Stomach (tissue), 9 donors: ENCODE measurements around the gene PHIP. TPM values are rescaled to one million over a fixed set of nuclear protein-coding genes. Genes with fewer than 3 reads are reported as not detected.

Experiments used
- DNase-seq, 2 donors: peaks; one replicate each; pipeline versions ENCODE4 v3.0.0 to v3.0.0-alpha.2; 2013 to 2019
- H3K27ac ChIP-seq, 5 donors: fragments of 200-600 bp in 4 of 5; sonication (generic) in 4 of 5; one replicate each; pipeline ENCODE4 v1.5.1; 2013 to 2019; ENCODE audit warnings: mild to moderate bottlenecking in 1 of 5, moderate library complexity in 1 of 5
- H3K27me3 ChIP-seq, 3 donors: fragments of 200-600 bp; sonication (generic); one replicate each; pipeline ENCODE4 v1.5.1; 2017 to 2019; ENCODE audit warnings: mixed run types in 1 of 3
- H3K36me3 ChIP-seq, 4 donors: fragments of 200-600 bp; sonication (generic); 1 replicate in 3 of 4; 2 replicates in 1 of 4; pipeline ENCODE4 v1.5.1; 2016 to 2019
- H3K4me1 ChIP-seq, 4 donors: fragments of 200-600 bp; sonication (generic); one replicate each; pipeline ENCODE4 v1.5.1; 2016 to 2019
- H3K4me3 ChIP-seq, 4 donors: fragments of 200-600 bp; sonication (generic) in 3 of 4; one replicate each; pipeline ENCODE4 v1.5.1; 2016 to 2019; ENCODE audit warnings: mild to moderate bottlenecking in 1 of 4
- H3K9me3 ChIP-seq, 4 donors: fragments of 200-600 bp; sonication (generic); one replicate each; pipeline ENCODE4 v1.5.1; 2016 to 2019
- CTCF ChIP-seq, 7 experiments: fragments of 450-650 bp in 4 of 7; fragments of 200-600 bp in 3 of 7; sonication (generic) in 3 of 7; IDR thresholded peaks; one replicate each; pipeline ENCODE4 v1.5.1; 2016 to 2019; ENCODE audit warnings: antibody characterized with exemption in 7 of 7, control low read depth in 2 of 7, mild to moderate bottlenecking in 1 of 7
- EP300 ChIP-seq: sonication (generic); formaldehyde crosslinking; IDR thresholded peaks from one replicate; pipeline ENCODE4 v1.6.1; 2017; ENCODE audit warnings: antibody characterized with exemption
- POLR2A ChIP-seq, 4 donors: fragments of 450-650 bp; IDR thresholded peaks; one replicate each; pipeline ENCODE4 v1.6.1; 2016; ENCODE audit warnings: antibody characterized with exemption in 4 of 4, control low read depth in 2 of 4, mild to moderate bottlenecking in 1 of 4, moderate library complexity in 1 of 4
- POLR2AphosphoS5 ChIP-seq, 3 donors: sonication (generic); formaldehyde crosslinking; IDR thresholded peaks; one replicate each; pipeline ENCODE4 v1.6.1; 2016; ENCODE audit warnings: antibody characterized with exemption in 3 of 3
- WGBS, 5 donors: extraction: QIAGEN DNeasy Blood & Tissue Kit in 3 of 5; methylation state at CpG; one replicate each; pipeline versions ENCODE4 v1.1.5 to v1.1.7; 2013 to 2018; 5-methylcytosine and 5-hydroxymethylcytosine counted together
- intact Hi-C: fragments of 100-400 bp; cut with DNase I; formaldehyde crosslinking; loops from one replicate; pipeline ENCODE4 v1.15.1; 2023; ENCODE audit warnings: low total_unique reads
- polyA plus RNA-seq, 3 donors: library from polyadenylated mRNA; stranded (reverse); fragments of 200-250 nt; gene quantifications; one replicate each; pipeline ENCODE4 v1.2.3, GENCODE V29; 2013
- total RNA-seq, 5 donors: library from RNA; depleted of rRNA; stranded (reverse); fragments of >200 nt; gene quantifications; one replicate each; pipeline versions ENCODE4 v1.1.0 to v1.2.3, GENCODE V29; 2014 to 2016
- donor health status: healthy with polysubstance abuse.
- donor health status: Bipolar disorder and iron deficiency.
- donor health status: healthy.

Gene PHIP
- total and polyA plus RNA-seq, 8 donors, result 3.2 to 70.7 (median 22.5) TPM

GRCh38 chr6:78989191-78989590 lies 88.9 kb downstream of the PHIP start:
- intact Hi-C loops, result no loop called here
- H3K36me3 ChIP-seq, result peaks cover 19 to 100% (median 92%) of the 10 kb centered on the region in 4 donors

GRCh38 chr6:78986161-78986560 lies 91.9 kb downstream of the PHIP start:
- Histone ChIP-seq H3K4me1 (peaks cover 0 to 5% (median 0%) of the 10 kb centered on the region in 4 donors), H3K27me3 (no peaks in the 10 kb centered on the region), H3K9me3 (no peaks in the 10 kb centered on the region), H3K36me3 (peaks cover 23 to 100% (median 97%) of the 10 kb centered on the region in 4 donors), H3K4me3 (no peak overlapping the region), H3K27ac (no peak overlapping the region)
- no peak for DNase-seq
- WGBS, 5 donors, result 83 to 94% (median 87%) methylated on average over 1 of the region's 1 CpG
- TF ChIP-seq POLR2AphosphoS5 (IDR thresholded peaks at IDR 0.05) (no peak), CTCF (IDR thresholded peaks at IDR 0.05) (no peak), POLR2A (IDR thresholded peaks at IDR 0.05) (no peak), EP300 (no peak)
- intact Hi-C loops, result no loop called here

More at GRCh38 chr6:78989191-78989590, 88.9 kb downstream of the PHIP start:
- H3K4me1 ChIP-seq, result peaks cover 0 to 5% (median 0%) of the 10 kb centered on the region in 4 donors
- no peaks in the 10 kb centered on the region for H3K27me3 ChIP-seq
- no peak for DNase-seq
- WGBS, 5 donors, result 82 to 94% (median 88%) methylated on average over 2 of the region's 2 CpGs
- H3K4me3 ChIP-seq, result no peak overlapping the region
- H3K9me3 ChIP-seq, result peaks cover 0 to 3% (median 0%) of the 10 kb centered on the region in 4 donors
- no peak for TF ChIP-seq POLR2AphosphoS5 (IDR thresholded peaks at IDR 0.05)
- no peak for TF ChIP-seq POLR2A (IDR thresholded peaks at IDR 0.05)
- no peak for TF ChIP-seq EP300
- TF ChIP-seq CTCF (IDR thresholded peaks at IDR 0.05), result no peak
- H3K27ac ChIP-seq, result no peak overlapping the region

- H3K36me3 ChIP-seq, result peaks cover 23 to 100% (median 97%) of the 10 kb centered on the region in 4 donors
Measured at GRCh38 chr6:78984225-78984950, 93.7 kb downstream of the PHIP start.

GRCh38 chr6:78967191-78967590 lies 110.9 kb downstream of the PHIP start:
- intact Hi-C loops, result no loop called here
- peaks cover 23 to 96% (median 94%) of the 10 kb centered on the region in 4 donors for H3K36me3 ChIP-seq
- TF ChIP-seq CTCF (IDR thresholded peaks at IDR 0.05) (no peak), EP300 (no peak)
- WGBS, 5 donors, result 74 to 87% (median 80%) methylated on average over 3 of the region's 3 CpGs
- no peaks in the 10 kb centered on the region for H3K4me1 ChIP-seq
- H3K4me3 ChIP-seq, result no peak overlapping the region
- no peak for DNase-seq
- H3K9me3 ChIP-seq, result no peaks in the 10 kb centered on the region
- no peaks in the 10 kb centered on the region for H3K27me3 ChIP-seq
- no peak overlapping the region for H3K27ac ChIP-seq

More at GRCh38 chr6:78984225-78984950, 93.7 kb downstream of the PHIP start:
- TF ChIP-seq EP300 (no peak), POLR2AphosphoS5 (IDR thresholded peaks at IDR 0.05) (no peak), POLR2A (IDR thresholded peaks at IDR 0.05) (no peak), CTCF (IDR thresholded peaks at IDR 0.05) (no peak)
- intact Hi-C loops, result no loop called here
- WGBS, 5 donors, result 87 to 94% (median 91%) methylated on average over 4 of the region's 4 CpGs
- no peaks in the 10 kb centered on the region for H3K27me3 ChIP-seq
- H3K4me1 ChIP-seq, result no peaks in the 10 kb centered on the region
- no peak for DNase-seq
- H3K4me3 ChIP-seq, result no peak overlapping the region
- no peaks in the 10 kb centered on the region for H3K9me3 ChIP-seq
- H3K27ac ChIP-seq, result no peak overlapping the region
